Measurements from ENCODE around the gene SLC24A3.

The SLC24A3 gene

GRCh38 chr20:19426356-19426755 lies 213.9 kb downstream of the SLC24A3 start:
- DNase-seq (ENCODE audit: low read depth) = no peak

GRCh38 chr20:19427480-19427879 lies 215.0 kb downstream of the SLC24A3 start:
- DNase-seq (ENCODE audit: low read depth) = no peak

GRCh38 chr20:19427913-19428312 lies 215.5 kb downstream of the SLC24A3 start:
- DNase-seq (ENCODE audit: low read depth) = no peak

- DNase-seq (ENCODE audit: low read depth) = no peak
Observed at GRCh38 chr20:19428324-19428723, 215.9 kb downstream of the SLC24A3 start.

GRCh38 chr20:19429538-19429937 lies 217.1 kb downstream of the SLC24A3 start:
- DNase-seq (ENCODE audit: low read depth) = no peak

GRCh38 chr20:19430641-19431315 lies 218.3 kb downstream of the SLC24A3 start:
- DNase-seq (ENCODE audit: low read depth) = no peak

- DNase-seq (ENCODE audit: low read depth) = no peak
Observed at GRCh38 chr20:19431316-19431700, 218.9 kb downstream of the SLC24A3 start.

- DNase-seq (ENCODE audit: low read depth) = no peak
Observed at GRCh38 chr20:19431906-19432305, 219.5 kb downstream of the SLC24A3 start.

- DNase-seq (ENCODE audit: low read depth) = no peak
Observed at GRCh38 chr20:19433371-19434350, 221.2 kb downstream of the SLC24A3 start.

- no peak for DNase-seq (ENCODE audit: low read depth)
Observed at GRCh38 chr20:19435316-19435715, 222.9 kb downstream of the SLC24A3 start.

- DNase-seq (ENCODE audit: low read depth) = no peak
Observed at GRCh38 chr20:19435821-19436220, 223.4 kb downstream of the SLC24A3 start.

- no peak for DNase-seq (ENCODE audit: low read depth)
Observed at GRCh38 chr20:19438488-19438887, 226.0 kb downstream of the SLC24A3 start.

GRCh38 chr20:19440660-19441527 lies 228.5 kb downstream of the SLC24A3 start:
- no peak for DNase-seq (ENCODE audit: low read depth)

- no peak for DNase-seq (ENCODE audit: low read depth)
Observed at GRCh38 chr20:19446246-19446645, 233.8 kb downstream of the SLC24A3 start.

GRCh38 chr20:19448632-19449031 lies 236.2 kb downstream of the SLC24A3 start:
- no peak for DNase-seq (ENCODE audit: low read depth)

GRCh38 chr20:19449051-19449450 lies 236.6 kb downstream of the SLC24A3 start:
- no peak for DNase-seq (ENCODE audit: low read depth)

- no peak for DNase-seq (ENCODE audit: low read depth)
Observed at GRCh38 chr20:19451231-19451922, 238.9 kb downstream of the SLC24A3 start.

- DNase-seq (ENCODE audit: low read depth) = no peak
Observed at GRCh38 chr20:19451923-19452295, 239.5 kb downstream of the SLC24A3 start.

- DNase-seq (ENCODE audit: low read depth) = no peak
Observed at GRCh38 chr20:19453410-19453809, 241.0 kb downstream of the SLC24A3 start.

GRCh38 chr20:19453862-19454261 lies 241.4 kb downstream of the SLC24A3 start:
- DNase-seq (ENCODE audit: low read depth) = no peak

GRCh38 chr20:19456595-19457395 lies 244.4 kb downstream of the SLC24A3 start:
- DNase-seq (ENCODE audit: low read depth) = no peak
